WTC11 (cell line): ENCODE measurements around the gene ANKRD17. TPM values are rescaled to one million over a fixed set of nuclear protein-coding genes. Genes with fewer than 3 reads are reported as not detected.

ENCODE experiments used
- ATAC-seq: fragments of 200-7000 bp; cut with Tn5 transposase; 2 replicates; pipeline ENCODE4 v1.10.0; 2021; ENCODE audit warnings: mild to moderate bottlenecking, moderate library complexity
- CTCF ChIA-PET: fragments of 300-600 bp; sonication (Branson Sonifier 250); formaldehyde crosslinking; loops from one replicate; lab custom pipeline; 2021; ENCODE audit warnings: antibody characterized with exemption; lab: Charles Lee
- POLR2A ChIA-PET: fragments of 350-600 bp; sonication (Branson Sonifier 250); formaldehyde crosslinking; loops from one replicate; lab custom pipeline; 2021; ENCODE audit warnings: antibody characterized with exemption; lab: Charles Lee
- DNase-seq: peaks from one replicate; pipeline ENCODE4 v3.0.0; 2021; ENCODE audit warnings: low spot score
- H3K27ac Mint-ChIP-seq: 2 replicates; pipeline ENCODE4 v1.8.0; 2021; ENCODE audit warnings: mixed read lengths
- H3K27me3 Mint-ChIP-seq: 2 replicates; pipeline ENCODE4 v1.8.0; 2021; ENCODE audit warnings: low read depth, mild to moderate bottlenecking, moderate library complexity, mixed read lengths
- H3K36me3 Mint-ChIP-seq: 2 replicates; pipeline ENCODE4 v1.8.0; 2021; ENCODE audit warnings: mixed read lengths
- H3K4me1 Mint-ChIP-seq: 2 replicates; pipeline ENCODE4 v1.8.0; 2022; ENCODE audit warnings: mixed read lengths
- H3K4me3 Mint-ChIP-seq: 2 replicates; pipeline ENCODE4 v1.8.0; 2021; ENCODE audit warnings: mild to moderate bottlenecking, moderate library complexity, mixed read lengths
- H3K9me3 Mint-ChIP-seq: 2 replicates; pipeline ENCODE4 v1.8.0; 2021; ENCODE audit warnings: mixed read lengths
- AR ChIP-seq: fragments of 250-450 bp; sonication (Bioruptor Pico); IDR thresholded peaks from 2 replicates; pipeline ENCODE4 v1.9.0; 2021; ENCODE audit warnings: mild to moderate bottlenecking
- ATF6 ChIP-seq: sonication (generic); formaldehyde crosslinking; IDR thresholded peaks from 2 replicates; pipeline ENCODE4 v1.8.1; 2023; ENCODE audit warnings: mild to moderate bottlenecking, missing genetic modification reagents
- CREB1 ChIP-seq: sonication (generic); formaldehyde crosslinking; IDR thresholded peaks from 2 replicates; pipeline ENCODE4 v1.8.0; 2023; ENCODE audit warnings: mild to moderate bottlenecking, missing genetic modification reagents
- CTCF ChIP-seq: fragments of 200-600 bp; IDR thresholded peaks from 2 replicates; pipeline ENCODE4 v1.8.0; 2022; ENCODE audit warnings: antibody characterized with exemption
- E2F1 ChIP-seq: sonication (generic); formaldehyde crosslinking; IDR thresholded peaks from 2 replicates; pipeline ENCODE4 v1.8.0; 2022; ENCODE audit warnings: mild to moderate bottlenecking, missing genetic modification reagents
- EMX1 ChIP-seq: fragments of 250-450 bp; sonication (Bioruptor Pico); IDR thresholded peaks from 2 replicates; pipeline ENCODE4 v1.8.0; 2021; ENCODE audit warnings: mild to moderate bottlenecking
- FOXK1 ChIP-seq: sonication (generic); formaldehyde crosslinking; IDR thresholded peaks from 2 replicates; pipeline ENCODE4 v1.8.0; 2022; ENCODE audit warnings: mild to moderate bottlenecking, moderate library complexity, missing genetic modification reagents
- HMGA2 ChIP-seq: fragments of 250-450 bp; sonication (Bioruptor Pico); IDR thresholded peaks from 2 replicates; pipeline ENCODE4 v1.4.0; 2021; ENCODE audit warnings: mild to moderate bottlenecking, moderate library complexity
- HMGXB4 ChIP-seq: sonication (generic); formaldehyde crosslinking; IDR thresholded peaks from 2 replicates; pipeline ENCODE4 v1.8.1; 2023; ENCODE audit warnings: mild to moderate bottlenecking, moderate library complexity, missing genetic modification reagents
- NFATC4 ChIP-seq: fragments of 250-450 bp; sonication (Bioruptor Pico); IDR thresholded peaks from 2 replicates; pipeline ENCODE4 v1.9.0; 2021; ENCODE audit warnings: mild to moderate bottlenecking
- NFYB ChIP-seq: sonication (generic); formaldehyde crosslinking; conservative IDR thresholded peaks from 2 replicates; pipeline ENCODE4 v1.8.0; 2022; ENCODE audit warnings: low read depth, missing genetic modification reagents
- OVOL2 ChIP-seq: fragments of 250-450 bp; sonication (Bioruptor Pico); IDR thresholded peaks from 2 replicates; pipeline ENCODE4 v1.9.0; 2021; ENCODE audit warnings: mild to moderate bottlenecking, borderline replicate concordance
- PRRX2 ChIP-seq: fragments of 250-450 bp; sonication (Bioruptor Pico); IDR thresholded peaks from 2 replicates; pipeline ENCODE4 v1.8.0; 2021; ENCODE audit warnings: mild to moderate bottlenecking
- RELA ChIP-seq: sonication (generic); formaldehyde crosslinking; IDR thresholded peaks from 2 replicates; pipeline ENCODE4 v1.8.1; 2022; ENCODE audit warnings: missing genetic modification reagents, mild to moderate bottlenecking, borderline replicate concordance
- TEAD1 ChIP-seq: sonication (generic); formaldehyde crosslinking; IDR thresholded peaks from 2 replicates; pipeline ENCODE4 v1.8.0; 2022; ENCODE audit warnings: mild to moderate bottlenecking, missing genetic modification reagents
- USF1 ChIP-seq: sonication (generic); formaldehyde crosslinking; IDR thresholded peaks from 2 replicates; pipeline ENCODE4 v1.8.0; 2022; ENCODE audit warnings: mild to moderate bottlenecking, missing genetic modification reagents
- USF2 ChIP-seq: sonication (generic); formaldehyde crosslinking; IDR thresholded peaks from 2 replicates; pipeline ENCODE4 v1.8.1; 2023; ENCODE audit warnings: mild to moderate bottlenecking, missing genetic modification reagents, moderate library complexity
- ZMAT4 ChIP-seq: fragments of 250-450 bp; sonication (Bioruptor Pico); IDR thresholded peaks from 2 replicates; pipeline ENCODE4 v1.9.0; 2021; ENCODE audit warnings: mild to moderate bottlenecking
- ZNF263 ChIP-seq: sonication (generic); formaldehyde crosslinking; IDR thresholded peaks from 2 replicates; pipeline ENCODE4 v1.8.1; 2022; ENCODE audit warnings: low read depth, mild to moderate bottlenecking, moderate library complexity, missing genetic modification reagents
- ZNF317 ChIP-seq: sonication (generic); formaldehyde crosslinking; IDR thresholded peaks from 2 replicates; pipeline ENCODE4 v1.8.1; 2023; ENCODE audit warnings: low read depth, mild to moderate bottlenecking, moderate library complexity, missing genetic modification reagents, borderline replicate concordance
- ZNF416 ChIP-seq: fragments of 250-450 bp; sonication (Bioruptor Pico); IDR thresholded peaks from 2 replicates; pipeline ENCODE4 v1.9.0; 2021; ENCODE audit warnings: mild to moderate bottlenecking, inconsistent platforms
- ZSCAN18 ChIP-seq: fragments of 250-450 bp; sonication (Bioruptor Pico); IDR thresholded peaks from 2 replicates; pipeline ENCODE4 v2.1.2; 2022; ENCODE audit warnings: mild to moderate bottlenecking, moderate library complexity
- total RNA-seq: library from RNA; stranded (reverse); gene quantifications from 3 replicates; pipeline ENCODE4 v1.2.3, GENCODE V29; 2021

Gene ANKRD17
- total RNA-seq, 1 experiment from 2014 or later = 76.0 TPM

GRCh38 chr4:73156394-73156793, 102.2 kb downstream of the ANKRD17 start (continued):
- TF ChIP-seq ZSCAN18 (CRISPR knock-in tag) = no peak
- no peak for TF ChIP-seq HMGXB4 (CRISPR knock-in tag)
- TF ChIP-seq ATF6 (CRISPR knock-in tag) = no peak
- no peak for TF ChIP-seq CTCF
- no peak for TF ChIP-seq USF2 (CRISPR knock-in tag)
- no peak for TF ChIP-seq E2F1 (CRISPR knock-in tag)

GRCh38 chr4:73152893-73153292, 105.7 kb downstream of the ANKRD17 start:
- H3K4me3 Mint-ChIP-seq = no peak overlapping the region
- CTCF ChIA-PET = no interaction called here
- ATAC-seq = no peak
- H3K27me3 Mint-ChIP-seq = no peaks in the 10 kb centered on the region
- H3K36me3 Mint-ChIP-seq = peaks cover 42% of the 10 kb centered on the region
- DNase-seq = no peak
- no peaks in the 10 kb centered on the region for H3K9me3 Mint-ChIP-seq
- H3K27ac Mint-ChIP-seq = no peak overlapping the region
- POLR2A ChIA-PET = no interaction called here
- H3K4me1 Mint-ChIP-seq = no peaks in the 10 kb centered on the region
- TF ChIP-seq NFYB (CRISPR knock-in tag) (no peak), CREB1 (no peak), HMGXB4 (CRISPR knock-in tag) (no peak), USF1 (CRISPR knock-in tag) (no peak), TEAD1 (CRISPR knock-in tag) (no peak), ZNF416 (CRISPR knock-in tag) (no peak), FOXK1 (CRISPR knock-in tag) (no peak), EMX1 (no peak), ZNF317 (no peak), AR (CRISPR knock-in tag) (no peak), PRRX2 (no peak), ZMAT4 (no peak), NFATC4 (CRISPR knock-in tag) (no peak), RELA (CRISPR knock-in tag) (no peak), ZNF263 (CRISPR knock-in tag) (no peak), OVOL2 (no peak), HMGA2 (CRISPR knock-in tag) (no peak)
